RWPE2 (cell line): ENCODE data around the gene SPRY4.

Experiments used
- ATAC-seq: fragments of 200-7000 bp; cut with Tn5 transposase; 3 replicates; pipeline ENCODE4 v1.9.1; 2021; ENCODE audit warnings: low read depth
- DNase-seq: peaks from one replicate; pipeline ENCODE4 v3.0.0-alpha.2; 2020; ENCODE audit warnings: low spot score
- H3K27ac ChIP-seq: fragments of 450-650 bp; 2 replicates; pipeline ENCODE4 v1.5.1; 2017; ENCODE audit warnings: mild to moderate bottlenecking; ENCODE audit not compliant: poor library complexity, severe bottlenecking
- H3K27me3 ChIP-seq: fragments of 250-450 bp; sonication (Bioruptor Pico); 2 replicates; pipeline ENCODE4 v1.5.1; 2021; ENCODE audit warnings: mild to moderate bottlenecking, moderate library complexity; ENCODE audit not compliant: insufficient read depth, poor library complexity, severe bottlenecking
- H3K36me3 ChIP-seq: fragments of 250-450 bp; sonication (Bioruptor Pico); 2 replicates; pipeline ENCODE4 v1.5.1; 2020; ENCODE audit warnings: low read depth, mild to moderate bottlenecking, moderate library complexity
- H3K4me1 ChIP-seq: fragments of 250-450 bp; sonication (Bioruptor Pico); 2 replicates; pipeline ENCODE4 v1.5.1; 2021; ENCODE audit warnings: mild to moderate bottlenecking, moderate library complexity; ENCODE audit not compliant: insufficient read depth, poor library complexity, severe bottlenecking
- H3K4me3 ChIP-seq: fragments of 250-450 bp; sonication (Bioruptor Pico); 2 replicates; pipeline ENCODE4 v1.5.1; 2021; ENCODE audit warnings: mild to moderate bottlenecking, moderate library complexity; ENCODE audit not compliant: severe bottlenecking
- H3K9me3 ChIP-seq: fragments of 250-450 bp; sonication (Bioruptor Pico); 2 replicates; pipeline ENCODE4 v1.5.1; 2021; ENCODE audit warnings: mild to moderate bottlenecking, moderate library complexity; ENCODE audit not compliant: severe bottlenecking
- TF ChIP-seq, protein P1 (sequence below): fragments of 450-650 bp; IDR thresholded peaks from one replicate; pipeline ENCODE4 v1.5.1; 2017; ENCODE audit warnings: mild to moderate bottlenecking, moderate library complexity; ENCODE audit not compliant: poor library complexity, severe bottlenecking

SPRY4 gene

GRCh38 chr5:142319560-142320429 is 5.0 kb downstream of the SPRY4 start:
- no peaks in the 10 kb centered on the region for H3K27me3 ChIP-seq
- H3K36me3 ChIP-seq, result peaks cover 33% of the 10 kb centered on the region
- no peak for ATAC-seq
- no peak for DNase-seq
- no peak overlapping the region for H3K4me3 ChIP-seq
- TF ChIP-seq, protein P1, sequence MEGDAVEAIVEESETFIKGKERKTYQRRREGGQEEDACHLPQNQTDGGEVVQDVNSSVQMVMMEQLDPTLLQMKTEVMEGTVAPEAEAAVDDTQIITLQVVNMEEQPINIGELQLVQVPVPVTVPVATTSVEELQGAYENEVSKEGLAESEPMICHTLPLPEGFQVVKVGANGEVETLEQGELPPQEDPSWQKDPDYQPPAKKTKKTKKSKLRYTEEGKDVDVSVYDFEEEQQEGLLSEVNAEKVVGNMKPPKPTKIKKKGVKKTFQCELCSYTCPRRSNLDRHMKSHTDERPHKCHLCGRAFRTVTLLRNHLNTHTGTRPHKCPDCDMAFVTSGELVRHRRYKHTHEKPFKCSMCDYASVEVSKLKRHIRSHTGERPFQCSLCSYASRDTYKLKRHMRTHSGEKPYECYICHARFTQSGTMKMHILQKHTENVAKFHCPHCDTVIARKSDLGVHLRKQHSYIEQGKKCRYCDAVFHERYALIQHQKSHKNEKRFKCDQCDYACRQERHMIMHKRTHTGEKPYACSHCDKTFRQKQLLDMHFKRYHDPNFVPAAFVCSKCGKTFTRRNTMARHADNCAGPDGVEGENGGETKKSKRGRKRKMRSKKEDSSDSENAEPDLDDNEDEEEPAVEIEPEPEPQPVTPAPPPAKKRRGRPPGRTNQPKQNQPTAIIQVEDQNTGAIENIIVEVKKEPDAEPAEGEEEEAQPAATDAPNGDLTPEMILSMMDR, result no peak
- H3K9me3 ChIP-seq, result no peaks in the 10 kb centered on the region
- peak overlapping the region; percentile 15 for H3K27ac ChIP-seq
- peaks cover 31% of the 10 kb centered on the region for H3K4me1 ChIP-seq

GRCh38 chr5:142319105-142319504 is 5.7 kb downstream of the SPRY4 start:
- H3K27ac ChIP-seq, result no peak overlapping the region
- no peak for ATAC-seq
- TF ChIP-seq, protein P1, result no peak
- H3K4me1 ChIP-seq, result peaks cover 31% of the 10 kb centered on the region
- H3K36me3 ChIP-seq, result peaks cover 39% of the 10 kb centered on the region
- no peak for DNase-seq
- H3K27me3 ChIP-seq, result no peaks in the 10 kb centered on the region
- no peak overlapping the region for H3K4me3 ChIP-seq
- no peaks in the 10 kb centered on the region for H3K9me3 ChIP-seq

DNA sequence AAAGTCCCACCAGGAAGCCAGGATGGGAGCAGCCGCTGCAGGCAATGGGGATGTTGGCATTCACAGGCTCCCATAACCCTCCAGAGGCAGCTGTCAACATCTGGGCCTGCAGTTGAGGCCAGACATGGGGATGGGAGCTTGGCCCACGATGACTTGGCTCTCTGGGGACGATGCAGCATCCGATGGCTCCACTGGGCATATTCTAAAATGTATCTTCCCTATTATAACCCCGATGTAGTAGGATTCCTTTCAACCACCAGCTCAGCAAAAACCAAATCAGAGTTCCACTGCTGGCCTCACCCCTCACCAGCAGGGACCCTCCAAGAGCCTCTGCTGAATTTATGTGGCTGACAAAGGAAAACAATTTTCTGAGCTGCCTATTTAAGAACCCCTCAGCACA is 7.1 kb downstream of the SPRY4 start:
- Histone ChIP-seq H3K27me3 (no peaks in the 10 kb centered on the region), H3K9me3 (no peaks in the 10 kb centered on the region), H3K4me1 (peaks cover 31% of the 10 kb centered on the region), H3K4me3 (no peak overlapping the region), H3K36me3 (peaks cover 53% of the 10 kb centered on the region), H3K27ac (no peak overlapping the region)
- ATAC-seq (no peak), DNase-seq (no peak)
- TF ChIP-seq, protein P1, result no peak

- no peak for ATAC-seq
- H3K27ac ChIP-seq, result no peak overlapping the region
Measured at GRCh38 chr5:142317173-142317572, 7.6 kb downstream of the SPRY4 start.

DNA sequence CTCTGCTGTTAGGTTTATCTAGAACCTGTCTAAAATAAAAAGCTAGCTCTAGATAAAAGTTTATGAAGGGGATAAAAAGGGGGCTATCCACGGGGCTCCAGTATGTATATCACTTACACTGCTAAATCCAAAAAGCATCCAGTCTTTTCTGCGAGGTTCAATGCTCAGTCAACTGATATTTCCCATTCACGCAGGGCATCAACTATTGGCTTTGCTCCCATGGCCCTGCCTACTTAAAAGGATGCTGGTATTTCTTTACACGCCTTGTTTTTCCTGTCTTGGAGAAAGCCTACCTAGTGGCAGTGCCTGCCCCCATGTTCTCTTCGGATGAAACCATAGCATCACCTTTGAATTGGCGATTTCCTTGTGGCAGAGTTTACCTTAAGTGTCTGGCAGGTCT is 8.1 kb downstream of the SPRY4 start:
- peaks cover 62% of the 10 kb centered on the region for H3K36me3 ChIP-seq

More at GRCh38 chr5:142317173-142317572, 7.6 kb downstream of the SPRY4 start:
- Histone ChIP-seq H3K9me3 (no peaks in the 10 kb centered on the region), H3K27me3 (no peaks in the 10 kb centered on the region), H3K4me3 (no peak overlapping the region), H3K36me3 (peaks cover 59% of the 10 kb centered on the region), H3K4me1 (peaks cover 27% of the 10 kb centered on the region)
- TF ChIP-seq, protein P1, result no peak
- no peak for DNase-seq

More for the DNA sequence above, 8.1 kb downstream of the SPRY4 start:
- Histone ChIP-seq H3K27ac (no peak overlapping the region), H3K9me3 (no peaks in the 10 kb centered on the region), H3K4me3 (no peak overlapping the region), H3K4me1 (peaks cover 23% of the 10 kb centered on the region), H3K27me3 (no peaks in the 10 kb centered on the region)
- ATAC-seq, result no peak
- TF ChIP-seq, protein P1, result no peak
- DNase-seq, result no peak
